Breast epithelium (tissue), 3 donors: ENCODE measurements around the gene ITPRIPL2.

Experiments
- CTCF ChIP-seq, 3 donors: fragments of 450-650 bp; IDR thresholded peaks; one replicate each; pipeline ENCODE4 v1.5.1; 2016 to 2017; ENCODE audit warnings: antibody characterized with exemption in 3 of 3, mild to moderate bottlenecking in 3 of 3, moderate library complexity in 3 of 3
- POLR2AphosphoS5 ChIP-seq, 3 donors: sonication (generic); formaldehyde crosslinking; IDR thresholded peaks; one replicate each; pipeline ENCODE4 v1.6.1; 2017; ENCODE audit warnings: antibody characterized with exemption in 3 of 3

GRCh38 chr16:19104607-19105006, 9.2 kb upstream of the ITPRIPL2 start:
- TF ChIP-seq POLR2AphosphoS5 (IDR thresholded peaks at IDR 0.05) (no peak), CTCF (IDR thresholded peaks at IDR 0.05) (no peak)
